ENCODE data around the gene IQCH. TPM values are rescaled to one million over a fixed set of nuclear protein-coding genes. Genes with fewer than 3 reads are reported as not detected.
A peak's percentile ranks its signal among the peaks of the same experiment; 100 is the strongest.
"Not testable (repeated sequence)": the region's sequence is repeated elsewhere in the genome, so short reads cannot be mapped to it uniquely, and the experiment has no call there.

Gene IQCH
- total RNA-seq, 2 donors from 2014 or later = 0.53 to 1.1 TPM

DNA sequence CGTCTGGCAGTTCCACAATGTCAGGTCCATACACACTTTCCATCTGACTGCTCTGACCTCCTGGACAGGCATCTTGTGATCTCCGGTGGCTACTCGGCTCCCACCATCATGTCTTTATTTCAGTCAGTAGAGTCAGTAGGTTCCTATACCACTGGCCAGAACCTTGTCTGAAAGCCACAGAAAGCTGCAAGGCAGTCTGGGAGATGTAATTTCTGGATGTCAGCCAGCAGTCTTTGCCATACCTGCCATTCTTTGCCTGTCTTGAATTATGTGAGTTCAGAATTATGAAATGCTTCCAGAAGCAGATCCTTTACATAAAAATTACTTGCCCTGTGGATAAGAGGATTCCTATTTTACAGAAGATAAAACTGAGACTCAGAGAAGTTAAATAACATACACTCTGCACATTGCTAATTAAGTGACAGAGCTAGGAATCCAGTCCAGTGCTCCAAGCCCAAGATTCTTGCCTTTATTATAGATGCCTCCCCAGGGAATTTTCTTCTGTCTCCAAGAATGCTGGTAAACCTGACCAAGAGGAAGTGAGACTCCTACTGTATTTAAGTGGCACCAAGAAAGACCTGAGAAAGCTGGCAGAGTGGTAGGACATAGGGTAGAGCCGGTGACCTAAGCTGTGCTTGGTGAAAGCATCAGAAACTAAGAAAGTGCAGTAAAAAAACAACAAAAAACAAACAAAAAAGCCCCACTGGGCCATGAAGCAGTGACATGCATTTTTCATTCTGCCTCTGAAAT, 75.6 kb downstream of the IQCH start:
- DNase-seq (no peak), ATAC-seq (no peak)
- intact Hi-C loops (cut with DNase I) = no loop called here

DNA sequence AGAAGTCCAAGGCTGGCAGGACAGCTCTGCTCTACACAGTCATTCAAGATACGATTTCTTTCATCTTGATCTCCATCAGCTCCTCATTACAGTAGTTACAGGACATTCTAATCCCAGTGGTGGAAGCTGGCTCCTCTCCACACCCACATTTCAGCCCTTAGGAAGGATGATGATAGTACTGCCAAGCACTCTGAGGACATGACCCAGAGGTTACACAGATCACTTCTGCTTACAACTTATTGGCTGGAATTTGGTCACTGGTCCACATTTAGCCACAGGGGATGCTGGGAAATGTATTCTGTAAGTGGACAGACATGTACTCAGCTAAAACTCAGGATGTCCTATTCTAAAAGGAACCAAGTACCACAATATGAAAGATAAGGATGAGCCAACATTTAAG, 77.1 kb downstream of the IQCH start:
- peak; percentile 18 for DNase-seq

DNA sequence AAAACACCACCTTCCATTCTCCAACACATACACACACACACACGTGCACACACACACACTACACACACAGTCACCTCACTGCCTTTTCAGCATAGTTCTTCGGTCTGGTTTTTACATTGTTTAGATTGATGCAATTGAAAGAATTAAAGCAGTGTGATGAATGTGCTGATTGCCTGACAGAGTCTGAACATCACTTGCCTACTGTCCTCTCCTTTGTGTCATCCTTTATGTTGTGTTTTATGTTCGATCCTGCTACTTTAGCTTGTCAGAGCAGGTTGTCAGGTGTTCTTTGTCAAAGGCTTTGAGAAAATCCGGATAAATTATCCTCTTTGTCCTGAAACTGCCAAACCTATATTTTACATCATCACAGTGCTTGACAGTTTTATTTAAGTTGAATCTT, 80.4 kb downstream of the IQCH start:
- ATAC-seq (no peak), DNase-seq (no peak)
- intact Hi-C loops (cut with DNase I) = no loop called here

More for the DNA sequence above, 77.1 kb downstream of the IQCH start:
- peak; percentile 67 to 82 for ATAC-seq
- intact Hi-C loops (cut with DNase I) = no loop called here

- intact Hi-C loops (cut with DNase I) = no loop called here
- DNase-seq = no peak
- no peak for ATAC-seq
Measured at GRCh38 chr15:67335534-67336222, 81.1 kb downstream of the IQCH start.

GRCh38 chr15:67340630-67341029, 86.0 kb downstream of the IQCH start:
- ATAC-seq = no peak

DNA sequence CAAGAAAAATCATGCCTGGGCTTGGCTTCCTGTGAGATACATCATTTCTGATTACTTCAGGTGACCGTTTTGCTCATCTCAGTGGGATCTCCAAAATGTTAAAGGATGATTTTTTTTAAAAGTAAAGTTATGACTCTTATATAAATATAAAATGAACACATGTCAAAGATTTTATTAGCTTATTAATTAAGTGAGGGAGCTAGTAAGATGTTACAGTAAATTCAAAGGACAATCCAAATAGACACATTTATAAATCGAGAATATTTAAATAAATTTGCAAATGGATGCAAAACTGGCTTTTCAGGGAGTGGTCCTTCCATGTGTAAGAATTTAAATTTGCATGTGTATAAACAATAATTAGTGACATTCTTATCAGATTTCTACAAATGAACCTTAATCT, 87.0 kb downstream of the IQCH start:
- intact Hi-C loops (cut with DNase I) = no loop called here

More at GRCh38 chr15:67340630-67341029, 86.0 kb downstream of the IQCH start:
- intact Hi-C loops (cut with DNase I) = no loop called here
- DNase-seq = no peak

GRCh38 chr15:67343206-67343605, 88.6 kb downstream of the IQCH start:
- intact Hi-C loops (cut with DNase I) = no loop called here
- DNase-seq = no peak
- ATAC-seq = no peak

More for the DNA sequence above, 87.0 kb downstream of the IQCH start:
- no peak for ATAC-seq
- DNase-seq = no peak

DNA sequence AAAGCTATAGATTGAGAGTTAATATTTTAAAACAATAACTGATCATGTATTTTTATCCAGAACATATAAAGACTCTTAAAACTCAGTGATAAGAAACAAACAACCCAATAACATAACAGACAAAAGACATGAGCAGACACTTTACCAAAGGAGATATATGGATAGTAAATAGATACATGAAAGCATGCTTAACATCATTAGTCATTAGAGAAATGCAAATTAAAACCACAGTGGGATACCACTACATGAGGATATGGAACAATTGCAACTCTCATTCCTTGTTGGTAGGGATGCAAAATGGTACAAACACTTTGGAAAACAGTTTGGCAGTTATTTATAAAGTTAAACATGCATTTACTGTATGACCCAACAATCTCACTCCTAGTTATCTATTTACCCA, 95.0 kb downstream of the IQCH start:
- DNase-seq (no peak), ATAC-seq (no peak)
- intact Hi-C loops (cut with DNase I) = no loop called here

DNA sequence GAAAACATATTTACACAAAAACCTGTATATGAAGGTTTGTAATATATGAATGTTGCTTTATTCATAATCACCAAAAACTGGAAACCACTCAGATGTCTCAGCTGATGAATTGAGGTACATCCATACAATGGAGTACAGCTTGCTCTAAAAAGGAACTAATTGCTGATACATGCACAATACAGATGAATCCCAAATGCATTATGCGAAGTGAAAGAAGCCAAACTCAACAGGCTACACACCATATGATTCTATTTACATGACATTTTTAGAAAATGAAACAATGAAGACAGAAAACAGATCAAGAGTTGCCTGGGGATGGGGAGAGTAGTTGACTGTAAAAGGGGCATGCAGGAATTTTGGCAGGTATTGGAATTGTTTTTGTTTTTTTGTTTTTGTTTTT, 95.5 kb downstream of the IQCH start:
- intact Hi-C loops (cut with DNase I) = no loop called here
- no peak for ATAC-seq
- no peak for DNase-seq

DNA sequence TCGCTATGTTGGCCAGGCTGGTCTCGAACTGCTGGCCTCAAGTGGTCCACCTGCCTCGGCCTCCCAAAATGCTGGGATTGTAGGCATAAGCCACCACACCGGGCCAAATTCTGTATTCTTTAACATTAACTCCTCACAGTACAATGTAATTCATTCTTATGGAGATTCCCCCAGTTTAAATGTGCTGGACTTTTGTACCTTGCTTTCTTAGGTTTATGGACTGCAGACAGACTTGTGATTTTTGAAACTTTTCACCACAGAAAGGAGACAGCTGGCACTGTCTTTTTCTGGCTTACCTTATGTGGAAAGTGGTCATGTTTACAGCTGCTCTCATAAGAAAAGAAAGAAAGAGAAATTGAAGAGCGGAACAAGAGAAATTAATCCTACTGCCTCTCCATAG, 103.8 kb downstream of the IQCH start:
- ATAC-seq (no peak), DNase-seq (no peak)
- intact Hi-C loops (cut with DNase I) = no loop called here

- no peak for ATAC-seq
- intact Hi-C loops (cut with DNase I) = no loop called here
- no peak for DNase-seq
Measured at GRCh38 chr15:67358812-67359211, 104.2 kb downstream of the IQCH start.

GRCh38 chr15:67359431-67360079, 105.0 kb downstream of the IQCH start:
- no peak for ATAC-seq
- intact Hi-C loops (cut with DNase I) = no loop called here
- no peak for DNase-seq

DNA sequence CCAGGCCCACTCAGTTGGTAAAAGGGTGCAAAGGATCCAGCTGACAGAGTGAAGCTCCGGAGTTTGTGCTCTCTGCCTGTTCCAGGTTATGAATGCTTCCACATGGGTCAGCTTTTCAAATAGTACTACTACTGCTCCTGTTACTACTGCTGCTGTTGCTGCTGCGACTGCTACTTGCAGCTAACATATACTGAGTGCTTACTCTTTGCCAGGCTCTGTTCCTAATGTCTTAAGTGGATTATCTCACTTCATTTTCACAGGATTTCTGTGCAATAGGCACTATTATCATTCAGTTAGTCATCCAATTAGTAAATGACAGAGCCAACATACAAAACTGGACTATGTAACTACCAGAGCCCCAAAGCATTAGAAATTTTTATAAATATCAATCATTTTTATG, 106.5 kb downstream of the IQCH start:
- DNase-seq (no peak), ATAC-seq (no peak)
- intact Hi-C loops (cut with DNase I) = no loop called here

DNA sequence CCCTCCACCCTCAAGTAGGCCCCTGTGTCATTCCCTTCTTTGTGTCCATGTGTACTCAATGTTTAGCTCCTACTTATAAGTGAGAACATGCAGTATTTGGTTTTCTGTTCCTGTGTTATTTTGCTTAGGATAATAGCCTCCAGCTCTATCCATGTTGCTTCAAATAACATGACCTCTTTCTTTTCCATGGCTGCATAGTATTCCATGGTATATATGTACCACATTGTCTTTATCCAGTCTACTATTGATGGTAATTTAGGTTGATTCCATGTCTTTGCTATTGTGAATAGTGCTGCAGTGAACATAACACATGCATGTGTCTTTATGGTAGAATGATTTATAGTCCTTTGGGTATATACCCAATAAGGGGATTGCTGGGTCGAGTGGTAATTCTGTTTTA, 109.1 kb downstream of the IQCH start:
- ATAC-seq; DNase-seq; intact Hi-C loops (cut with DNase I): not testable (repeated sequence)

DNA sequence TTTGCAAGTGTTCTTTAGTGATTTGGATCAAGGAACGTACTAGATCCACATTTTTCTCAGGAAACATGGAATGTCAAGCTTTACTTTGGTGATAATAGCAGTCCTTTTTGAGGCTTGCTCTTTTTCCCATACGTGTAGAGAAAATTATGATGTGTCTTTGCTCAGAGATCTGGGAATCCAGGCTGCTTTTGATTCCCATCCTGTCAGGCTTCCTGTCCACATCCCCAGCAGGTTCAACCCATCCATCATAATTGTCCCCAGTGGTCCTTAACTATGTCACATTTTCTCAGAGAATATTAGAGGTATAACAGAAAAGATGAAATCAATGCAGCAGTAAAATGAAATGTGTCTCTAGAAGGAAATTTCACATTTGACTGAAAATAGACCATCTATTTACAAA, 111.4 kb downstream of the IQCH start:
- intact Hi-C loops (cut with DNase I) = no loop called here
- ATAC-seq (no peak), DNase-seq (no peak)

DNA sequence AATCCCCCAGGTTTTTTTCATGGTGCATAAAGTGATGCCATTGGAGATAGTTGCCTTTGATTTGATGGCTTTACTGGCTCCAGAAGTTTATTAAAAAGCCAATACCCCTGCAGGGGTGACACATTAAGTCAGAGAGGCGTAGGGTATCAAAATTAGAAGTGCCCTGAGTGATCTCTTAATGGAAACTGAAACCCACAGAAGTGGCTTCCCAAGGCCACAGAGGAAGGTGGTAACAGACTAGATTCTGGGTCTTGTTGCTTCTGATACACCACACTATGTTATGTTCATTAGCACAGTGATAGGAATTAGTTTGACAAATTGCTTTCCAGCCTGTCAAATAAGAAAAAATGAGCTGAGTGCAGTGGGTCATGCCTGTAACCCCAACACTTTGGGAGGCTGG, 112.3 kb downstream of the IQCH start:
- DNase-seq (no peak), ATAC-seq (no peak)
- intact Hi-C loops (cut with DNase I) = no loop called here

GRCh38 chr15:67369359-67369998, 114.9 kb downstream of the IQCH start:
- intact Hi-C loops (cut with DNase I) = no loop called here
- DNase-seq (no peak), ATAC-seq (no peak)

DNA sequence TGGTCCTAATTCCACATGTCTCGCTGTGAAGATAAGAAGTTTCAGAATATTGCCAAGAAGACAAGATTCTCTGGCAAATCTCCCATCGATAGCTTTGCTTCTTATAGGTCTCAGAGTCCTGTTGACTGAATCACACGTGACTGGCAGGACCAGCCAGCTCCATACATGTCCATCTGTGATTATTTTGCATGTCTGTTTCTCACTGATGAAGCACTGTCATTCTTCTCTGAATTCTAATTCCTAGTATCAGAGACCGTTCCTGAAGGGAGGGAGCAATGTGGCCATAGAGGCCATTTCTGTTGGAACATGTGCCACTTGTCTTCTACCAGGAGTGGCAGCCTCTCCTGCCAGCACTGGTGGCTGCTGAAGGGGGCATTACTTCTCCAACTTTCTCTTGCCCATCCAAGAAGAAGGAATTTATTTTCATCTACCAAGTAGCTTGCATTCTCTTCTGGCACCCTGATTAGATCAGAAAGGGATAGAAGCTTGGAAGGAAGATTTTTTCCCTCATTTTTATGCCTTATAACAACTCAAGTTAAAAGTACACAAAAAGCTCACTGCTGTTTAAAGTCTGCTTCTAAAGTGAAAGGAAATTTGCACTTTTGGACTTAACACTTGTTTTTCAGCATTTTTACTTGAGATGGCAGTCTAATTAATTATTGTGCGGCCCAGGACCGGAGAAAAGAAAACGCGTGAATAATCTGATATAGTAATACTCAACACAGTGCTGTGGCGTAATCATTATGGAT, 115.8 kb downstream of the IQCH start:
- intact Hi-C loops (cut with DNase I) = no loop called here
- ATAC-seq = no peak
- DNase-seq = no peak

GRCh38 chr15:67372543-67372942, 118.0 kb downstream of the IQCH start:
- intact Hi-C loops (cut with DNase I) = no loop called here
- ATAC-seq = peak in 1 of 2 donors; percentile 59
- no peak for DNase-seq
